ENCODE results near the gene GALNT10.
"Not testable (repeated sequence)": the region's sequence is repeated elsewhere in the genome, so short reads cannot be mapped to it uniquely, and the experiment has no call there.

GALNT10 gene, protein sequence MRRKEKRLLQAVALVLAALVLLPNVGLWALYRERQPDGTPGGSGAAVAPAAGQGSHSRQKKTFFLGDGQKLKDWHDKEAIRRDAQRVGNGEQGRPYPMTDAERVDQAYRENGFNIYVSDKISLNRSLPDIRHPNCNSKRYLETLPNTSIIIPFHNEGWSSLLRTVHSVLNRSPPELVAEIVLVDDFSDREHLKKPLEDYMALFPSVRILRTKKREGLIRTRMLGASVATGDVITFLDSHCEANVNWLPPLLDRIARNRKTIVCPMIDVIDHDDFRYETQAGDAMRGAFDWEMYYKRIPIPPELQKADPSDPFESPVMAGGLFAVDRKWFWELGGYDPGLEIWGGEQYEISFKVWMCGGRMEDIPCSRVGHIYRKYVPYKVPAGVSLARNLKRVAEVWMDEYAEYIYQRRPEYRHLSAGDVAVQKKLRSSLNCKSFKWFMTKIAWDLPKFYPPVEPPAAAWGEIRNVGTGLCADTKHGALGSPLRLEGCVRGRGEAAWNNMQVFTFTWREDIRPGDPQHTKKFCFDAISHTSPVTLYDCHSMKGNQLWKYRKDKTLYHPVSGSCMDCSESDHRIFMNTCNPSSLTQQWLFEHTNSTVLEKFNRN

DNA sequence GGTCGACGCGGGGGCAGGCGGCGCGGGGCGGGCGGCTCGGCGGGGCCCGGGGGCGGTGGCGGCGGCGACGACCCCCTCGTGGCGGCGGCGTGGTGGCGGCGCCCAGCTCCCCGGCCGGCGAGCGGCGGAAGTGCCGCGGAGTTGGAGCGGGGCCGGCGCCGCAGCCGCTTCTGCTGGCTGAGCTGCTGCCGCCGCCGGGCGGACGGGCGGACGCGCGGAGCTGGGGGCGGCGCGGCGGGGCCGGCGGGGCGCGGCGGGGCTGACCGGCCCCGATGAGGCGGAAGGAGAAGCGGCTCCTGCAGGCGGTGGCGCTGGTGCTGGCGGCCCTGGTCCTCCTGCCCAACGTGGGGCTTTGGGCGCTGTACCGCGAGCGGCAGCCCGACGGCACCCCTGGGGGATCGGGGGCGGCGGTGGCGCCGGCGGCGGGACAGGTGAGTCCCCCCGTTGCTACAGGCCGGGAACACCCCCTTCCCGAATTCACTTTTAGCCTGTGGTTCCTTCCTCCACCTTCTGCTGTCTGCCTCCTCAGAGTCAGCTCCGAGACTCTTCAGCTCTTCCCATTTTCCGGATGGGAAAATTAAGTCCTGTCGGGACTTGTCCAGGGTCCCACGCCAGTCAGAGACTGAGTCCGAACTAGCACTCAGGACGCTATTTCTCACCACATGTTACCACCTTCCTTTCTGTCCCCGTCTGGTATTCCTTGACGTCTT lies at the start of gene GALNT10:
Gene GALNT10 (plus strand): TSS at position 139 of the 710 bp plus-strand sequence. CDS start 134 bp downstream, at position 273.
- DNase-seq (ENCODE audit: low spot score) = peak; percentile 67

DNA sequence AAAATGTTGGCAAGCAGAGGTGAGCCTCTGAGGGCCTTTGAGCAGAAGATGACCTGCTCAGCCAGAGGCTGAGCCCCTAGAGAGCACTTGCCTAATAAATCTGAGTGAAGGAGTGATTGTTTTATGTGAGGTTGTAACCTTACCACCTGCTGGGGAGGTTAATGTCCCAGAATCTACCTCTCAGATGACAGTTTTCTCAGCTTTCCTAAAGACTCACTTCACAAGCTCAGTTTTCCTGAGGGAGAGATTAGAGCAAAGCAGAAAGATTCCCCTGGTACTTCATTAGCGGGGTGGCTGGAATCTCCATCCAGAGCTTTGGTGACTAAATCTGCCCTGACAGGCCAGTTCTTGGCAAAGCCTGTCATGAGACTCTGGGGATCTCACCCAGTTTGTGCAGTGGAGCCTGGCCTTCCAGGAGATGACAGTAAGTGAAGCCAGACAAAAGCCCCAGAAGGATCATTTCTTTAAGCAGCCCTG lies 48.8 kb upstream of the GALNT10 start:
- DNase-seq (ENCODE audit: low spot score) = no peak

DNA sequence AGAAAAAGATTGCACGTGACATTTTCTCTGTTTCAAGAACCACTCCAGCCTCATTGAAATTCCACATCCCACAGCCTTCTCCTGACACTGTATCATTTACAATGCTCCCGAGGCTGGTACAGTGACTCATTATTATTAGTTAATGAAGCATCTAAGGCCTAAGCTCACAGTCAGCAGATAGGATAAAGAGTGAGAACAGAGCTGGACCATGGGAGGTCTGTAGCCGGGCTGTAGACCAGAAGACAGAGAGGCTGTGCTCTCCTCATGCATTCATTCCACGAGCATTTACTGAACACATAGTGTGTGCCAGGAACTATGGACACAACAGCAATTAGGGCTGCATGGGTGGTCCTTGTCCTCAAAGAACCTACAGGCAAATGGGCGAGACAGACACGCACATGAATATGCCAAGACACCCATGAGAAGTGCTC lies 47.3 kb upstream of the GALNT10 start:
- no peak for DNase-seq (ENCODE audit: low spot score)

DNA sequence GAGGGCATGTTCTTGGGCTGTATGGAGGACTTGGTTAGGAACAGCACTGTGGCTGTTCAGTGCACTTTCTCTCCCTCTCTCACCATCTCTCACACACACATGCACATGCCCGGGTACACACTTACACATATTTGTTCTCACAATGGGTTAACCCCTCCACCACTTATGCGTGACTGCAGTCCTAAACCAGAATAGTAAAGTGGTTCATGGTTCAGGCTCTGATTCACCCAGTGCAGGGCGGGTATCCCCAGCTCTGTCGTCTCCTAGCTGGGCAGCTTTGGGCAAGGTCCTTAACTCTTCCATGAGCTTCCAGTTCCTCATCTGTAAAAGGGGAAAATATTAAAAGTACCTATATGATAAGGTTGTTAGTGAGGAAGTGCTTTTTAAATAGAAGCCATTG lies 45.3 kb upstream of the GALNT10 start:
- no peak for DNase-seq (ENCODE audit: low spot score)

DNA sequence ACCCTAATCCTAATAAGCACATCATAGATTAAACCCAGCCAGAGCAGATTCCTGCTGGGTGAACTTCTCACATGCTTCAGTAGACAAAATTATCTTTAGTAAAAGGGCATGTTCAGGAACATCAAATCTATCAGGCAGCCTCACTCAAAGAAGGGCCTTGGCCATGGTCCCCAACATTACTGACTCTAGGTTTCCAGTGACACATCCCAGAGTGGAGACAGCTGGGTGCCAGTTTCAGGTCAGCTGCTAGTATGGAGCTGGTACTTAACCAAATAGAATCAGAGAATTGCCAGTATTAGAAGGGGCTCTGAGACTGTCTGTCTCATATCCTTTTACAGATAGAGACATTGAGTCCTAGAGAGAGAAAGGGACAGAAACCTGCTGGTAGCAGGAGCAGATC lies 44.1 kb upstream of the GALNT10 start:
- no peak for DNase-seq (ENCODE audit: low spot score)

DNA sequence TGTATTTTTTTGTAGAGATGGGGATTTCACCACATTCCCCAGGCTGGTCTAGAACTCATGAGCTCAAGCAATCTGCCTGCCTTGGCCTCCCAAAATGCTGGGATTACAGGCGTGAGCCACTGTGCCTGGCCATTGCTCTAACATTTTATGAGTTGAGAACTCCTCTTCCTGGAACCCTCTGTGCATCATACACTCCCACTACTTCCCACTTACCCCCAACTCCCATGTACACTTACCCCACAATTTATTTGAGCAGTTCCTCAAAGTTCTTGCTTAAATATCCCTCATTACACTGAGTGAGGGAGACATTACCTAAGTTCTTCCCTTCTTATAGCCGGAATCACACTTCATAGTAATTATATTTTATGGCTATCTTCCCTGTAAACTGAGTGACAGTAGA lies 42.9 kb upstream of the GALNT10 start:
- no peak for DNase-seq (ENCODE audit: low spot score)

DNA sequence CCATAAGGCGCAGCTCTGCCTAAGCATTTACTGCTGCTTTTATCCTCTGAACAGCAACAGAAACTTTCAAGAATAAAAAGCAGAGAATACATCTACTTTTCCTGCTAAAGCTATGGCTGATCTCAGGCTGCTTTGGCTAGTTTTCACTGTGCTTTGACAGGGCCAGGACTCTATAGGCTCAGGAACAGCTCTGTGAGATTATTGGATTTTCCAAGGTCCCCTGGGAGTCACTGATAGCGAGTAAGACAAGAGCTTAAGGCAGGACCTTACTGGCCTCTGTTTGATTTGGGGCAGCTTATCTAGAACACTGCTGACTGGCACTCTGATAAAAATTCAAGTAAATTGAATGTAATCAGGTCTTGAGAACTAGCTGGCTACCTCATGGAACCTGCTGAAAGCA lies 40.1 kb upstream of the GALNT10 start:
- DNase-seq (ENCODE audit: low spot score) = not testable (repeated sequence)

DNA sequence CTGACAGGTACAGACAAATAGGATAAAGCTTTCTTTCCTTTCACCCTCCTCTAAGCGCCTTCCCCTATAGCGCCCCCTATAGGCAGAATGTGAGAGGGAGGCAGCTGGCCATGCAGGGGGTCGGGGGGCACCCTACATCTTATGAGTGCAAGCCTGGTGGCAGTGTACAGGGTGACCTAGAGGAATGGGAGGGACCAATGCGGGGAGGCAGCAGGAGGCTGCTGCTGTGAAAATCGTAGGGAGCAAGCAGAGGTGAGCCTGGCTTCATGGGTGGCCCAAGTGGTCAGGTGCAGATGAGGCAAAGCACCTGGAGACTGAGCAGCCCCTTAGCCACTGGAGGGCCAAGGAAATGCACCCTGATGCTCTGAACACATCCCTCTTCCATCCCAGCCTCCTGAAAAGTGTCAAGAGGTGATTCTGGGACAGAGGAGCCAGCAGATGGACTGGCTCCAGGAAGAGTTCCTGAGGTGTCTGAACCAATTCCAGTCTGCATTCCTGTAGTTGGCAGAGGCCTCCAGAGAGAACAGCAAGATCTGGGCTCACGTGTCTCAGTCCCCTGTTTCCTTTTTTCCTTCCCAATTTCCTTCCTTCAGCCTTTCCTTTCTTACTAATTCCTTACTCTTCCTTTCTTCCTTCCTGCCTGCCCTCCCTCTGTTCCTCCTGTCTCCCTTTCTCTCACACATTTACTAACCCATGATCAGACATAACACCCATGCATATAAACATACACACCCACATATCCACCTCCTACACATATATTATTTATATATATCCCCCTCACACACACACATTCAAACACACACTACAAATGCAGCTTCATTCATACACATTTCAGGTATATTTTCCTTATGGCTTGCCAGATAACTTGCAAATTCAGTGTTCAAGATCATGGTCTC lies 32.8 kb upstream of the GALNT10 start:
- no peak for DNase-seq (ENCODE audit: low spot score)

DNA sequence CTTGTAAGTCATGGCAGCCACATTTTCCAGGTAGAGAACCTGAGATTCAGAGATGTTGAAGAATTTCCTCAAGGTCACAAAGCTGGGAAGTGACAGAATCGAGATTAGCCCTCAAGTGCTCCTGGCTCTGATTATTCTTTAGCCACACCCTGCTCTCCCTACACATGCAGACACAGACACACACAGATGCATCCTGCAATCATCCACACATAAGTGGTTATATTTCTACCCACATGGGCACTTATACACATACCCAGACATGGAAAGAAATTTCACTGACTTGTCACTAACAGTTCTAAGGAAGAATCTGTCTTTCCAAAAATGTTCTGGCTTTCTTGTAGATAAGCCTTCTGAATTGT lies 32.2 kb upstream of the GALNT10 start:
- no peak for DNase-seq (ENCODE audit: low spot score)

DNA sequence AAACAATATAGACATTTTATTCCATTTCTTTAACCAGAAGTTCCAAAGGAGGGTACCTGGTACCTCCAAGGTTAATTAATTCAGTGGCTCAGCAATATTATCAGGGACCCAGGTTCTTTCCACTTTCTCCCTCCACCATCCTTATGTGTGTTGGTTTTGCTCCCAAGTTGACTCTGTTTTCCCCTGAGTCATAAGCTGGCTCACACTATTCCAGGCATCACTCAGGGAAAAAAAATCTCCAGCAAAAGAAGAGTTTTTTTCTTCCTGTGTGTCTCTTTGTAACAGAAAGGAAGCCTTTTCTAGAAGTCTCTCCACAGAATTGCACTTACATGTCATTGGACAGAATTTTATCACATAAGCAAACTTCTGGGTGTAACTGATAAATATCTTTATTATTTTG lies 31.2 kb upstream of the GALNT10 start:
- DNase-seq (ENCODE audit: low spot score) = no peak

DNA sequence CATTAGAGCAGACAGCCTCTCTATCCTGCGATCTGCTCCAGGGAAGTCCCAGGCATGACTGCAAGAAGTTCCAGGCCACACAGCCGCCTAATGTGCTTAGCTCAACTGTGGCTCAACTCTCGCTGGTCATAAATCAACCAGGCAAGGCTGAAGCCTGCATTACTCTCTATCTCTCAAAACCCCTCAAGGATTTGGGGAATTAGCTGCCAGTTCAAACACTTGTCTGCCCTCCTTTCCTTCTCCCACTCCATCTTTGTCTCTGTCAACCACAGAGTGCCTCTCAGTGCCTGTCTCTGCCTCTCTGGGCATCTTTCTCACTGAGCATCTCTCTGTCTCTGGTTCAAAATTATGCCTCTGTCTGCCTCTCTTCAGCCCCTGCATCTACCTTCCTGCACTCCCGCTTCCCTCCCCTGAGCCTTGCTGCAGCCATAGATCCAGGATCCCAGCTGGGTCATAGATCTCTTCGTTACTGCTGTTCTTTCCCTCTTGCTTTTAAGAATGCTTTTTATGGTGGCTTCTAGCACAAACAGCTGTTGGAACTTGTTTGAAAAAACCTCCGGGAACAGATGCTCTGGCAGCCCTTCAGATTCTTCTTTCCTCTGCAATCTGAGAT lies 27.9 kb upstream of the GALNT10 start:
- DNase-seq (ENCODE audit: low spot score) = no peak

DNA sequence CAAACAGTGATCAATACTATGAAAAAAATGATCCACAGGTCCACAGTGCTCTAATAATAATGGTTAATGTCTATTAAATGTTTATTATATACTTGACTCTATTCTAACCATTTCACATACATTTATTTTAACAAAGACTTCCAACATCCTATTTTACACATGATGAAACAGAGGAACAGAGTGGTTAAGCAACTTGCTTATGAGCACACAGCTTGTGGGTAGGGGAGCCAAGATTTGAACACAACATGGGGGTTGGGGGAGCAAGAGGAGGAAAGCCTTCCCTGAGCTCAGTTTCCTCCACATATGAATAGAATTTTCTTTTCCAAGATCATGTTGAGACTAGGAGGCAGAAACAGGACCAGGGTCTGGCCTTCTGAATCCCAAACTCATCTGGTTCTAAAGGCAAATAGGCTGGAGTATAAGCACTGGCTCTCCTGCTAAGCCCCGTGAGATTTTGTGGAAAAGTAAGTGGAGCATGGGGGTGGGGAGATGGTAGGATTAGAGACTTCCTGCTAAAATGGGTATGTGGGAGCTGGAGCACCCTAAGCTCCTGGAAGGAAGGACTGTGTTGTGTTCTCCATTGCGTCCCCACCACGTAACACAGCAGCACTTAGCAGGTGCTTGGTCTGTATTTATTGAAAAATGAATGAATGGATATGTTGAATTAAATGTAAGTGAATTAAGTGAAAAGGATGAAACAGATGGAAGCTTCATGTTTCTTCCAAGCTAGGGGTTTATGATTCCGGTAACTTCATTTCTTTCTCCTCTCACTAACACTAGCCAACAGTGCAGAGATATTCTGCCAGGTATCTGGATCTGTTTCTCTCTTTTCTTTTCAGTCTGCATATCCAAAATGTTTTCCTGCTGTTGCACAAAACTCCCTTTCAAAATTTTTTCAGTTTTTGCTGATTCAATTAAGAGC lies 26.9 kb upstream of the GALNT10 start:
- no peak for DNase-seq (ENCODE audit: low spot score)

DNA sequence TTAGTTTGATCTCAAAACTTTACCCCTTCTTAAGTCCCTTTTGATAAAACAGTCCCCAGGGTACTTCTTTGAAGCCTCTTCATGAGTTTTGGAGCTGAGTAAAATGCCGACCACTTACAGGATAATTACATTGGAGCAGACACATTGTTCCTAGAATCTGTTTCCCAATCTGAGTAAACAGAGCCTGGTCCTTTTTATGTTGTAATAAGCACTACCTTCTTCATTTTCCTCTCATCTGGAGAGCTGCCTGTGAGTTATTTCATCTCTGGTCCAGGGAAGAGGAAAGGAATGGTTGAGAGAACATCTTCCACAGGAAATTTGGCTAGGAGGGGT lies 26.3 kb upstream of the GALNT10 start:
- no peak for DNase-seq (ENCODE audit: low spot score)

DNA sequence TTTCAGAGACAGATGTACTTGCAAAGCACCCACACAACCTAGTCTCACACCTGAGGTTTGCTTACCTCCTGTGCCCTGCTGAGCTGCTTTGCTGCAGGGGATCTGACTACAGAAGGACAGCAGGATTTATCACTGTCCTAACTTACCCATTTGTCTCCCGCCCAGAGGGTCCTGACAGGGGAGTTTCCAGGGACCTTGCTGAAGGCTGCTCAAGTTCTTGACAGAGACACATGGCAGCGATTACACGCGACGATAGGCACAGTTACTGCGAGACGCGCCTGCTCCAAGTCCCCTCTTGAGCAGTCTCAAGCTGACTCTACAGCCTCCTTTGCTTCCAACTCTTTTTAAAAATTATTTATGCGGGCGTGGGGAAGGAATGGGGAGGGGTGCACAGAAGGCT lies 24.6 kb upstream of the GALNT10 start:
- DNase-seq (ENCODE audit: low spot score) = no peak

DNA sequence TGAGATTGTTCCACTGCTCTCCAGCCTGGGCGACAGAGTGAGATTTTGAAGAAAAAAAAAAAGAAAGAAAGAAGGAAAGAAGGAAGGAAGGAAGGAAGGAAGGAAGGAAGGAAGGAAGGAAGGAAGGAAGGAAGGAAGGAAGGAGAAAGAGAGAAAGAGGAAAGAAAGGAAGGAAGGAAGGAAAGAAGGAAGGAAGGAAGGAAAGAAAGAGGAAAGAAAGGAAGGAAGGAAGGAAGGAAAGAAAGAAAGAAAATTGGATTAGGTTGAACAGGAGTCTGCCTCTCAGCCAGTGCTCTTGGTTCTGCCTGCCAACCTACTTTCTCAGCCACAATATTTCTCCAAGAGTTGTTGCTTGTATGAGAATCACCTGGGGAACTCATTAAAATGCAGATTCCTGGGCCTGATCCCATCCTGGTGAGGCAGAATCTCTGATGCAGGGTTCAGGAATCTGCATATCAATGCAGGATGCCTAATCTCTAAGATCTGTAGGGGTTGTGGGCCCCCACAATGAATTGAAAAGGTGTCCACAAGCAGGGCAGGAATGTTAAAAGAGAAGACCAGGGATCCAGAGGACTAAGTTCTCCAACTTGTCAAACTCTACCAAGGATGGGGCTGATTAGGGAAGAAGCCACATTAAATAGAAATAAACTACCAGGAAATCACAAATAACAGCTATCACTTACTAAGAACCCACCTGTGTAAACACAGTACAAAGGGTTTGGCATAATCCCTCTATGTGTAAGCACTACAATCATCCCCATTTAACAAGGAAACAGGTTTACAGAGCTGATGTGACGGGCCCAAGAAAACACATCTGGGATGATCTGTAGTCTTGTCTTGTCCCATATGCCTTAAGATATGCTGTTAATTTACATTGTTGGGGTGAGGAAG lies 23.4 kb upstream of the GALNT10 start:
- DNase-seq (ENCODE audit: low spot score) = no peak

DNA sequence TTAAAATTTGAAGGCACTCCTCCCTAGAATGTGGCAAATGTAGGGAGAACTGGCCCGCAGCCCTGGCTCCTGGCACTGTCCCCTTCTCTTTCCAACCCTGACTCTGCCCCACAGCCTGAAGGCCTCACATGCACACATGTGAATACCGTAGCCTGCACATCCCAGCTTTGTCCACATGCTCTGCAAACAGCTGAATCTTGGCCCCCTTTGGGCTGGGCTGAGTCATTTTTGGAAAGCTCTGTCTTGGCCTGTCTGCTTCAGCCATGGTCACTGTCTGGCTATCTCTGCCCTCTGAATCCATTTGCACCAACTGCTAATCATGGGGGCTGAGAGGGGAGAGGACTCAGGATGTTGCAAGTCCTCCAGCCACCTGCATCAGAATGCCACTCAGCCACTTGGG lies 22.1 kb upstream of the GALNT10 start:
- no peak for DNase-seq (ENCODE audit: low spot score)

DNA sequence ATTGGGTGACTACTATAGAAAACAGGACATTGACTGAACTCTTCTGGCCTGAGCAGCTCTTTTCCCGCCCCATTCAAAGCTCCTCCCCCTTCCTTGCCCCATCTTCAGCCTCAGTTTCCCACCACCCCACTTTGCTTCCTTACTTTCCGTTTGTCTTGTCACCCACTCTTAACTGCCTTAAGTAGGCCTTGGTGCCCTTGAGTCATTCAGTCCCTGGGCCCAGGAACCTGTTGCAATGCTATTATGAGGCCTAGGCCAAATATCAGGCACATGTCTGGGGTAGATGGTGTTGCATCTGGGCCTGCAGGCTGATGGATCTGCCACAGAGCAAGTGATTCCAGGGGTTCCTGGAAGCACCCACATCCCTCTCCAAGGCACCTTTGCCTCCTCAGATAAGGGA lies 17.7 kb upstream of the GALNT10 start:
- DNase-seq (ENCODE audit: low spot score) = no peak

DNA sequence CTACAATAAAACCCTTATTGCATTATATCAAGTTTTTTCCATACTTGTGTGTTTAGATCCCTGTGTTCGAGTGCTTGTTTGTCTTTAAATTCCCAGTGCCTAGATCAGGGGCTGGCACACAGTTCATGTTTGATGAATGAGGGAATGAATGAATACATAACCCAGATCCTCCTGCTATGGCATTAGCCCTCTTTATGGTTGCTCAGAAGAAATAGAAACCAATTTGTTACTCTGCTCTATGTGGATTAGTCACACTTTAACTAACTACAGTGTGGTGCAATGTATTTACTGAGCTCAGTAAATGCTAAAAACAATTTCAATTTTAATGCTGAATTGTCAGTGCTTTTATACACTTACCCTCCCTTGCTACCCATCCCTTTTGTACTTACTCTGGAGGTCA lies 16.4 kb upstream of the GALNT10 start:
- DNase-seq (ENCODE audit: low spot score) = no peak

DNA sequence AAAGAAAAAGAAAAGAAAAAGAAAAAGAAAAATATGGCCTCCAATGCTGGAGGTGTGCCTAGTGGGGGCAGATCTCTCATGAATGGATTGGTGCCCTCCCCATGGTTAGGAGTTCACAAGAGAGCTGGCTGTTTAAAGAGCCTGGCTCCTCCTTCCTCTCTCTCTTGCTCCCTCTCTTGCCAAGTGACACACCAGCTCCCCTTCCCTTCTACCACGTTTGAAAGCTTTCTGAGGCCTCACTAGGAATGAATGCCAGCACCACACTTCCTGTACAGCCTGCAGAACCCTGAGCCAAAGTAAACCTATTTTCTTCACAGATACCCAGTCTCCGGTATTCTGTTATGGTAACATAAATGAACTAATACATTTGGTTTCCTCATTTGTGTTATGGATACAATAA lies 14.4 kb upstream of the GALNT10 start:
- no peak for DNase-seq (ENCODE audit: low spot score)

DNA sequence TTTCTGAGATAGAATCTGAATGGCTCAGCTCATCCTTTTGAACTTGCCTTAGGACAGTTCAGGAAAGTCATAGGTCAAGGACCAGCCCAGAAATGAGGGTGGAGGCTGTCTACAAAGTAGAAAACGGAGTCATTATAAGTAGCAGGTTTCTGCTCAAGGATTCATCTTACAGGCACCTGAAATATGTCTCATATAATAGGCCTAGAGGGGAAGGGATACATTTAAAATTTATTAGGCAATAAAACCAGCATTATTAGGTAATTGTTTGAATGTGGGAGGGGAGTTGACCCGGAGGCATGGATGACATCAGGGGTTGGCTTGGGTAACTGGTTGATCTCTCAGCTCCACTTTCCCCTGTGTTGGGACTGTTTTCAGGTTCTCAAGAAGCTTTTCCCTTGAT lies 11.9 kb upstream of the GALNT10 start:
- DNase-seq (ENCODE audit: low spot score) = no peak

All from globus pallidus (tissue), 1 donor.